Kidney tubule cell (primary cell): ENCODE measurements around the gene C8A.

Source experiments
- DNase-seq: peaks from one replicate; pipeline ENCODE4 v3.0.0-alpha.2; 2018; ENCODE audit warnings: low spot score

Gene C8A

GRCh38 chr1:56894014-56894413 lies 39.4 kb downstream of the C8A start:
- no peak for DNase-seq

- peak; percentile 84 for DNase-seq
These were observed 42.8 kb downstream of the C8A start for GRCh38 chr1:56897150-56898004.

DNA sequence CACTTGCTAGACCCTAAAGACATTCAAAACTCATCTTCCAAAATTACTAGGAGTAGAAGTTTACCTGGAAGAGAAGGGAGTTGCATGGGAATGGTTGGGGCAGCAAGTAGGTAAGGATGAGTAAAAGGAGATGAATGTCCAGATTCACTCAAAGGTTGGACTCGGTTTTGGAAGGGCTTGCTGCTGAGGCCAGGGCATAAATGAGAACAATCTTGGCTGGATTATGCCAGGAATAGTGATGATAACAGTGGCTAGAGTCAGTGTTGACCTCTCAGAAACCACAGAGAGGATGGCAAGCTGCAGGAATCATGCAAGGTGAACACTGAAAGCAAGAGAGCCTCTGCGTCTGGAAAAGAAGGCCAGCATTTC lies 43.4 kb downstream of the C8A start:
- no peak for DNase-seq

- no peak for DNase-seq
These were observed 44.3 kb downstream of the C8A start for GRCh38 chr1:56898879-56899278.

GRCh38 chr1:56901716-56902115 lies 47.1 kb downstream of the C8A start:
- peak; percentile 52 for DNase-seq

DNA sequence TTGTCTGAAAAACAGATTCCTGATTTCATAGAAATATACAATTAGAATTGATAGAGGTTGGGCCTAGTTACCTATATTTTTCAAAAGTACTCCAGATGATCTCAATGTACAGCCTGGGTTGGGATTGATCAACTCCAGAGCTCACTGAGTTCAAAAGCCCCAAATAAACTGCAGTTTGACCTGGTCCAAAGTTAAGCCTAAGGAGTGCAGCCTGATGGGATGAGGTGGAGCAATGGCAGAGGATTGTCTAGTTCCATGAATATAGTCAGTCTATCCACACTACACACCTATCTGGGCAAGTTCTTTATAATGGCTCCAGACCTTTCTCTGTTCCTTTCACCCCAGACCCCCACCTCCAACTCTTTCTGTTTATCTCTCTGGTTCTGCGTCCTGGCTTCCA lies 49.2 kb downstream of the C8A start:
- no peak for DNase-seq

- no peak for DNase-seq
These were observed 50.2 kb downstream of the C8A start for GRCh38 chr1:56904663-56905397.

GRCh38 chr1:56905667-56906066 lies 51.1 kb downstream of the C8A start:
- DNase-seq: no peak

DNA sequence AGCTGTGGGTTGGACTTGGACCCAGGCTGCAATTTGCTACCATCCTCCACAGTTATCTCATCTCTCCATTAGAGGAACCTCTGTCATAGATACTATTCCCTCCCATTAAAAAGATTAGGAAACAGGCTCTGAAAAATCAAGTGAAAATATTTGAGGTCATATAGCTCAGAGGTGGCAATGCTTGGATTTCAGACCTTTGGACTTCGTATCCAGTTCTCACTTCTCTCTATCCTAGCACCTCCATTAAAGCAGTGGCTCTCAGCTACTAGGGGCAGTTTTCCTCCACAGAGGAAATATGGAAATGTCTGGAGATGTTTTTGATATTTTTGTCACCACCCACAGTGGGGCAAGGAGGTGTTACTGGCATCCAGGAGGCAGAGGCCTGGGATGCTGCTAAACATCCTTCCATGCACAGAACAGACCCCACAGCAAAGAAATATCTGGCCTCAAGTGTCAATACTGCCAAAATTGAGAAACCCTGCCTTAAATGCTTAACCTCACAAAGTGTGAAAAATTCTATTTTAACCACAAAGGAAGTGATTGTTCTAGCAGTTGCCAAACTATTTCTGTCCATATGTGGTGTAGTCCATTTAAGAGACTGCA lies 54.1 kb downstream of the C8A start:
- DNase-seq: no peak

- DNase-seq: peak; percentile 29
These were observed 55.9 kb downstream of the C8A start for GRCh38 chr1:56910441-56910985.

DNA sequence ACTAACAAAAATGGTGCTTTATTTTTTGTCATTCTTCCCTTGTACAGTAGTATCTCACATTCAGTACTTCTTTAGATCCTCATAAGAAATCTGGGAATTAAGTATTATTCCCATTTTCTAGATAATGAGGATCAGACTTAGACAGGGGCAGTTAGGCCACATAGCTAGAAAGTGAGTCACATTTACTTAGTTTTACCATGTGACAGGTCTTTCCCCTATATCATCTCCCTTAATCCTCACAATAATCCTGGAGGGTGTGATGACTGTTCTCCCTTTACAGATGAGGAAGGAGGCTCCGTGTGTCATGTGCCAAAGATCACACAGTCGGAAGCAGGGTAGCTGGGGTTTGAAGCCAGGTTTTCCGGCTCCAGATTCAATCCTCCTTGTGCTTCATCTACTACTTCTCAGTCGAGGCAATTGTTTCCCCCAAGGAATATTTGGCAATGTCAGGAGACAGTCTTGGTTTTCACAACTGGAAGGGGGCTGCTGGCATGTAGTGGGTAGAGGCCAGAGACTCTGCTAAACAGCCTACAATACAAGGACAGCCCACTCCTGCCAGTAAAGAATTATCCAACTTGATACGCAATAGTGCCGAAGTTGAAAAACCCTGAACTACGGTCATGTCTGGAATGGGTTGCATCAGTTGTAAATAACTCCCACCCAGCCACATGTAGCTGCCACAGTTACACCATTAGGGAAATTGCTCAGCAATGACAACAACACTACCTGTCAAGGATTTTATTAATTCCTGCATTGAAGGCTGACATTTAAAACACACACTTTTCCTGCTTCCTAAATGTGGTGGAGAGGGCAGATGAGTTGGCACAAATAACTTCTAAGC lies 56.7 kb downstream of the C8A start:
- peak; percentile 72 for DNase-seq

DNA sequence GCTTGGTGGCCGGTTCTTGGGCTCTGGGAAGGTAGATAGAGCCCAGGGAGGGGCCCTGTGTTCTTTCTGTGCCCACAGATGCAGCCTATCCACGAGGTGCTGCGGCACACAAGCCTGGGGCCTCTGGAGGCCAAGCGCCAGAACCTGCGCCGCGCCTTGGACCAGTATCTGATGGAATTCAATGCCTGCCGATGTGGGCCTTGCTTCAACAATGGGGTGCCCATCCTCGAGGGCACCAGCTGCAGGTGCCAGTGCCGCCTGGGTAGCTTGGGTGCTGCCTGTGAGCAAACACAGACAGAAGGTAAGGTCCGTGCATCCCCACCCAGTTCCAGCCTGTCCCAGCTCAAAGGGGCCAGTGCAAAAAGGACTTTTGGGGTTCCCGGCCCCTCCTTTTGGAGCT lies 57.7 kb downstream of the C8A start:
- DNase-seq: no peak

GRCh38 chr1:56915960-56916359 lies 61.4 kb downstream of the C8A start:
- DNase-seq: peak; percentile 89

DNA sequence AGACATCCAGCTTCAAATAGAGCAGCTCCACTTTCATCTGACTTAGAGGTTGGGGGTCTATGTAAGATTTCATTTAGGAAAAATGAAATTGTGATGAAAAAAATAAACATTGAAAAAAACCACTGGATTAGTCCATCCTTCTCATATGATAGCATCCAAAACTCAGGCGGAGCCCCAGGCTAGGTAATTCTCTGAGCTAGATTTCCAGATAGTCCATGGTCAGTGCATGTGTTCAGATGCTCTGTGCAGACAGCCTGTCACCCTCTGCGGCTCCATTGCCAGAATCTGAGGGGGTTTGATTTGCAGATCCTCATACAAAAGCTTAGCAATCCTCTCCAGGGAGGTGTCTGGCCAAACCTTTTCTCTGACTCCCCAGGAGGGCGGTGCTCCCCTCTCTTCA lies 62.0 kb downstream of the C8A start:
- DNase-seq: no peak

- no peak for DNase-seq
These were observed 62.8 kb downstream of the C8A start for GRCh38 chr1:56917356-56917755.

- DNase-seq: peak; percentile 76
These were observed 66.0 kb downstream of the C8A start for GRCh38 chr1:56920591-56921001.

DNA sequence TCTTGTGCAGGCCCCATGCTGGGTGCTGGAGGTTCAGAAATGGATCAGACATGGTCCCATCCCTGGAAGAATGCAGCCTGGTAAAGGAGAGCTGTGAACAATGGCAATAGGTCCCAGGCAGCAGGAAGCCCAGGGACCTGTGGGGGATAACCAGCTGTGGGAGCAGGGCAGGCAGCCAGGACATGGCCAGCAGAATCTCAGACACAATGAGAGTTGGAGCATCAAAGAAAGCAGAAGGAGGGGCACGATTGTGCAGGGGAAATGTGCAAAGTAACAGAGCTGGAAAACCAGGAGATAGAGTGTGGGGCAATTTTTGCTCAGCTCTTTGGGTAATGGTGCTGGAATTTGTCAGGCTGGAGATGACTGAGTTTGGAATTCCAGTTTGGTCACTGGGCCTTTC lies 66.9 kb downstream of the C8A start:
- DNase-seq: peak; percentile 22

DNA sequence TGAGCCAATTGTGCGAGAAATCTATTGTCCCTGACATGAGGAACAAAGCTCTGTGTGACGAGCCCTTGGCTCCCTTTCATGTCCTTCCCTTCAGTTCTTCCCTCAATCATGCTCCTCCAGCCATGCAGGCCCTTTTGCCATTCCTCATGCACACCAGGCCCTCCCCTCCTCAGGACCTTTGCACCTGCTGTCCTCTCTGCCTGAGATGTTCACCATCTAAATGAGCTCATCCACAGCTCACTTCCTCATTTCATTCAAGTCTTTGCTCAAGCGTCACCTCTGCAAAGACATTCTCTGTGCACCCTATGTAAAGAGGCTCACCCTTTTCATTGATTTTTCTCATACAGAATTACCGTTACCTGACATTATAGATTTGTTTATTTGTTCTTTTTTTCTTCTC lies 67.5 kb downstream of the C8A start:
- peak; percentile 31 for DNase-seq

DNA sequence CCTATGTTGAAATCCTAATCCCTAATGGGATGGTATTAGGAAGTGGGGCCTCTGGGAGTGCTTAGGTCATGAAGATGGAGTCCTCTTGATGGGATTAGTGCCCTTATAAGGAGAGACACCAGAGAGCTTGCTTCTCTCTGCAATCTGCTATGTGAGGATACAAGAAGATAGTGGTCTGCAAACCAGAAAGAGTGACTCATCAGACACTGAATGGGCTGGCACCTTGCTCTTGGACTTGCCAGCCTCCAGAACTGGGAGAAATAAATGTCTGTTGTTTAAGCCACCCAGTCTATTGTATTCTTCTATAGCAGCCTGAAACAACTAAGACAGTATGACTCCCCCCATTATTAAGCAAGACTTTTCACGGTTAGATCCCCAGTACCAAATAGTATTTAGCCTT lies 67.9 kb downstream of the C8A start:
- DNase-seq: no peak

GRCh38 chr1:56923201-56923600 lies 68.6 kb downstream of the C8A start:
- DNase-seq: no peak

GRCh38 chr1:56924116-56924515 lies 69.5 kb downstream of the C8A start:
- DNase-seq: no peak

DNA sequence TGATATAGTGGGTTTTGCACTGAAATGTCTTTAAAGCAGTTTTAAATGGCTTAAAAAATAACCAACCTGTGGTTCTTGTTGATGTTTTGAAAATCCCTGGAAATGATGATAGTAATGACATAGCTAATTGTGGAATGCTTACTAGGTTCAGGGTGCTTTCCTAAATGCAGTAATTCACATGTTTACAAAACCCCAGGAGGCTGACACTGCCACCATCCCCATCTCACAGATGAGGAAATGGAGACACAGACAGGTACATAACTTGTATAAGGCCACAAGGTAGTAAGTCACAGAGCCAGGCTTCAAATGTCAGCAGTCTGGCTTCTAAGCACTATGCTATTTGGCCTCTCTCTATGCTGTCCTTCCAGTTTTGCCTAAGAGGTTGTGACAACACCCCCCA lies 70.6 kb downstream of the C8A start:
- peak; percentile 61 for DNase-seq
